ENCODE results near the gene ZBTB40. TPM values are rescaled to one million over a fixed set of nuclear protein-coding genes. Genes with fewer than 3 reads are reported as not detected.
A peak's percentile ranks its signal among the peaks of the same experiment; 100 is the strongest.

The ZBTB40 gene
- total and polyA plus RNA-seq, 7 donors = 3.8 to 14.1 (median 10.0) TPM

DNA sequence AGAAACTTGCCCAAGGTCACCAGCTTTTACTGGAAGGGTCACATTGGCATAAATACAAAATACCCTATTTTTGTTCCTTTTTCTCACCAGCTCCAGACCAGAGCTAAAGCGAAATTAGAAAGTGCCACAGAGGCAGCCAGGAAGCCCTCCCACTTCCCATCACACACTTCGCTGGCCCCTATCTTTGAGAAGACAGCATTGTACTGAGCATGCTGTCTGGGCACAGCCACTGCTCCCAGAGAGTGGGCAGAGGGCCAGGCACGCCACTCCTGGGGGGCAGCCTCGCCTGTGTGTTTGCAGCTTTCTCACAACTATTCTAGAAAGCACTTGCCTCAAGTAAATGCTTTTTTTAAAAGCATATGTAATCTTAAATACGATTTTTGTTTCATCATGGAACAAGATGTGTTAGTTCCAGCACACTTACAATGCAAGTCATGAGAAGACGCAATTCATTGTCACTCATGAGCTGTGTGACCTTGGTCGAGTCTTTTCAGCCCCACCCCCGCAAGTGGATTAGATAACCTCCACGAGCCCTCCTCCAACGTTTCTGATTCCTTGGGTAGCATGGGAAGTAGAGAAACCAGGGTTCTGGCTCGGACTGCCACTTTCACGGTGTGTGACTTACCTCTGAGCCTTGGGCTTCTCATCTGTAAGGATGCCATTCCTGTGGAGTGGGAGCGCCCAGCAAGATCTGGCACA lies 85.9 kb downstream of the ZBTB40 start:
- ATAC-seq (no peak), DNase-seq (peak in 1 of 2 donors; percentile 32)
- intact Hi-C loops (cut with DNase I) = no loop called here
- Histone ChIP-seq H3K27me3 (ENCODE audit: insufficient read depth in 3 of 3, low read length in 2 of 3) (no peaks in the 10 kb centered on the region), H3K9me3 (no peaks in the 10 kb centered on the region), H3K4me1 (no peaks in the 10 kb centered on the region), H3K36me3 (ENCODE audit: insufficient read depth in 1 of 2, low read depth in 1 of 2) (no peaks in the 10 kb centered on the region), H3K27ac (no peak overlapping the region), H3K4me3 (no peak overlapping the region)
- TF ChIP-seq, protein P1, sequence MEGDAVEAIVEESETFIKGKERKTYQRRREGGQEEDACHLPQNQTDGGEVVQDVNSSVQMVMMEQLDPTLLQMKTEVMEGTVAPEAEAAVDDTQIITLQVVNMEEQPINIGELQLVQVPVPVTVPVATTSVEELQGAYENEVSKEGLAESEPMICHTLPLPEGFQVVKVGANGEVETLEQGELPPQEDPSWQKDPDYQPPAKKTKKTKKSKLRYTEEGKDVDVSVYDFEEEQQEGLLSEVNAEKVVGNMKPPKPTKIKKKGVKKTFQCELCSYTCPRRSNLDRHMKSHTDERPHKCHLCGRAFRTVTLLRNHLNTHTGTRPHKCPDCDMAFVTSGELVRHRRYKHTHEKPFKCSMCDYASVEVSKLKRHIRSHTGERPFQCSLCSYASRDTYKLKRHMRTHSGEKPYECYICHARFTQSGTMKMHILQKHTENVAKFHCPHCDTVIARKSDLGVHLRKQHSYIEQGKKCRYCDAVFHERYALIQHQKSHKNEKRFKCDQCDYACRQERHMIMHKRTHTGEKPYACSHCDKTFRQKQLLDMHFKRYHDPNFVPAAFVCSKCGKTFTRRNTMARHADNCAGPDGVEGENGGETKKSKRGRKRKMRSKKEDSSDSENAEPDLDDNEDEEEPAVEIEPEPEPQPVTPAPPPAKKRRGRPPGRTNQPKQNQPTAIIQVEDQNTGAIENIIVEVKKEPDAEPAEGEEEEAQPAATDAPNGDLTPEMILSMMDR (IDR thresholded peaks at IDR 0.05) = no peak
- 85 to 87% (median 86%) methylated on average over 13 of the region's 13 CpGs for WGBS, 3 donors

DNA sequence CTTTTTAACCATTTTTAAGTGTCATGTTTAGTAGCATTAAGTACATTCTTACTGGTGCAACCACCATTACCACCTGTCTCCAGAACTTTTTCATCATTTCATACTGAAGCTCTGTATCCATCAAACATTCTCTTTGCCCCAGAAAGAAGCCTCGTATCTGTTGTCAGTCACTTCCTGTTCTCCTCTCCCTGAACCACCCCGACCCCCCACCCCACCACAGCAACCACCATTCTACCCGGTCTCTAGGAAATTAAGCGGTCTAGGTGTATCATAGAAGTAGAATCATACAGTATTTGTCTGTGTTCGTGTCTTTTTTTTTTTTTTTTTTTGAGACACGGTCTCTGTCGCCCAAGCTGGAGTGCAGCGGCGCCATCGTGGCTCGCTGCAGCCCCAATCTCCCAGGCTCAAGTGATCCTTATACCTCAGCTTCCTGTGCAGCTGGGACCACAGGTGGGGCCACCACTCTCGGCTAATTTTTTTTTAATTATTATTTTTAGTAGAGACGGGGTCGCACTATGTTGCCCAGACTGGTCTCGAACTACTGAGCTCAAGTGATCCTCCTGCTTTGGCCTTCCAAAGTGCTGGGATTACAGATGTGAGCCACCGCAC lies 88.0 kb downstream of the ZBTB40 start:
- ATAC-seq (no peak), DNase-seq (no peak)
- Histone ChIP-seq H3K27ac (no peak overlapping the region), H3K4me1 (no peaks in the 10 kb centered on the region), H3K4me3 (no peak overlapping the region), H3K36me3 (ENCODE audit: insufficient read depth in 1 of 2, low read depth in 1 of 2) (no peaks in the 10 kb centered on the region), H3K9me3 (no peaks in the 10 kb centered on the region), H3K27me3 (ENCODE audit: insufficient read depth in 3 of 3, low read length in 2 of 3) (peaks cover 0 to 6% (median 0%) of the 10 kb centered on the region in 3 donors)
- intact Hi-C loops (cut with DNase I) = no loop called here
- TF ChIP-seq, protein P1 (IDR thresholded peaks at IDR 0.05) = no peak
- 85 to 91% (median 88%) methylated on average over 16 of the region's 16 CpGs for WGBS, 3 donors

DNA sequence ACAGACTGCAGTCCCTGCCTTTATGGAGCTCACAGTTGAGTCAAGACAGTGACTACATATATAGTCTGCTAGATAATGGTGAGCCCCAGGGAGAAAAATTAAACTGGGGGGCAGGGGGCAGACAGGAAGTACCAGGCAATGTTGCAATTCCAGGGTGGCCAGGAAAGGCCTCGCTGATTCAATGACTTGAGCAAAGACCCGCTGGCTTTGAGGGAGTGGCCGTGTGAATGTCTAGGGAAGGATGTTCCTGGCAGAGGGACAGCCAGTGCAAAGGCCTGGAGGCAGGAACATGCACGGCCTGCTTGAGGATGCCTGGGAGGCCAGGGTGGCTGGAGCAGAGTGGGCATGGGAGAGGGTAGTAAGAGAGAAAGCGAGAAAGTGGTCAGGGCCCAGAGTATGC lies 88.7 kb downstream of the ZBTB40 start:
- Histone ChIP-seq H3K9me3 (no peaks in the 10 kb centered on the region), H3K27ac (no peak overlapping the region), H3K4me3 (no peak overlapping the region), H3K36me3 (ENCODE audit: insufficient read depth in 1 of 2, low read depth in 1 of 2) (no peaks in the 10 kb centered on the region), H3K4me1 (peaks cover under 1% of the 10 kb centered on the region), H3K27me3 (ENCODE audit: insufficient read depth in 3 of 3, low read length in 2 of 3) (peaks cover 0 to 8% (median 0%) of the 10 kb centered on the region in 3 donors)
- 62 to 71% (median 66%) methylated on average over 5 of the region's 5 CpGs for WGBS, 3 donors
- no peak for ATAC-seq
- no peak for DNase-seq
- TF ChIP-seq, protein P1 (IDR thresholded peaks at IDR 0.05) = no peak
- intact Hi-C loops (cut with DNase I) = no loop called here

DNA sequence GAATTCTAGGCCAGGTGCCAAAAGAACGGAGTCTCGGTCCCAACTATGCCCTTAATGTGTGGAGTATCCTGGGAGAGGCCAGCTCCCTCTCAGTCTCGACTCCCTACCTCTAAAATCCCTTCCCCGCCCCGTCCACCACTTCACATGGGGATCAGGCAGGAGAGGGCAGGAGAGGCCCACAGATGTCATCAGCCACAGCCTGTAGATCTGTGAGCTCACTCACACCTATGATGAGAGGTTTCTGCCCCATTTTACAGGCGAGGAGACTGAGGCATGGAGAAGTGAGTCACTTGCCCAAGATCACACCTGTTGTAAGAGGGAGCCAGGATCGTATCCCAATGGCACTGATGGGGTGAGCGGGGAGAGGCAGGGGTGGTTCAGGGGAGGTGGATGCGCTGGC lies 91.2 kb downstream of the ZBTB40 start:
- no peak for DNase-seq

More for the DNA sequence above, 91.2 kb downstream of the ZBTB40 start:
- intact Hi-C loops (cut with DNase I) = no loop called here
- H3K4me3 ChIP-seq = no peak overlapping the region
- TF ChIP-seq, protein P1 (IDR thresholded peaks at IDR 0.05) = no peak
- WGBS, 3 donors = 64 to 67% (median 67%) methylated on average over 9 of the region's 9 CpGs
- H3K4me1 ChIP-seq = peaks cover 4% of the 10 kb centered on the region
- no peak overlapping the region for H3K27ac ChIP-seq
- H3K36me3 ChIP-seq (ENCODE audit: insufficient read depth in 1 of 2, low read depth in 1 of 2) = no peaks in the 10 kb centered on the region
- peaks cover 0 to 20% (median 3%) of the 10 kb centered on the region in 3 donors for H3K27me3 ChIP-seq (ENCODE audit: insufficient read depth in 3 of 3, low read length in 2 of 3)
- peak in 1 of 4 donors; percentile 27 for ATAC-seq
- H3K9me3 ChIP-seq = no peaks in the 10 kb centered on the region

Data from psoas muscle (tissue), 8 donors.